Placental pericyte (primary cell): ENCODE results near the gene WBP2NL. TPM values are rescaled to one million over a fixed set of nuclear protein-coding genes. Genes with fewer than 3 reads are reported as not detected.

Experiments
- small RNA-seq: library from RNA; depleted of rRNA; stranded (forward); fragments of <200 nt; gene quantifications from one replicate; pipeline ENCODE3, GENCODE V24; 2012; ENCODE audit warnings: low replicate concordance
- total RNA-seq: library from RNA; depleted of rRNA; stranded (reverse); fragments of >200 nt; gene quantifications from 2 replicates; pipeline ENCODE4 v1.2.3, GENCODE V29; 2012

The WBP2NL gene
- 0.14 and 0.22 TPM in 2 replicates for total RNA-seq

GRCh38 chr22:41998361-41999261 is at the start of gene WBP2NL:
Gene WBP2NL, plus strand, starts transcription at chr22:41998788. Its CDS starts 31 bp downstream, at chr22:41998819.

GRCh38 chr22:41951898-41952474 is 46.6 kb upstream of the WBP2NL start, which contains the start of gene SMIM45:
Gene SMIM45, plus strand, starts transcription at chr22:41952150.

GRCh38 chr22:41969110-41969646 is 29.4 kb upstream of the WBP2NL start, which contains the start of gene SEPTIN3:
Gene SEPTIN3, plus strand, starts transcription at chr22:41969443. Its CDS starts 2,050 bp downstream, at chr22:41971493.

GRCh38 chr22:42070517-42071422 is 72.2 kb downstream of the WBP2NL start, which contains the start of gene NAGA:
Gene NAGA, minus strand, starts transcription at chr22:42070812. Its CDS starts 515 bp downstream, at chr22:42070297.

GRCh38 chr22:42074132-42074811 is 75.7 kb downstream of the WBP2NL start, which contains the start of gene PHETA2:
Gene PHETA2, plus strand, starts transcription at chr22:42074248. Its CDS starts 3,046 bp downstream, at chr22:42077294.

Small RNAs within 50 kb of the gene (small RNA-seq; reads per million reads assigned to genes)
- gene SNORD13P1 = not detected

Other genes starting within 250 kb of the WBP2NL start
- gene CCDC134, start 198.1 kb upstream of the WBP2NL start, total RNA-seq = 12.7 and 16.3 TPM in 2 replicates
- 74.7 and 182 TPM in 2 replicates for gene SREBF2, start 165.7 kb upstream of the WBP2NL start, total RNA-seq
- not detected in 2 replicates for gene SHISA8, start 83.7 kb upstream of the WBP2NL start, total RNA-seq
- 0.14 and 0.66 TPM in 2 replicates for gene TNFRSF13C, start 72.0 kb upstream of the WBP2NL start, total RNA-seq
- gene CENPM, start 51.6 kb upstream of the WBP2NL start, total RNA-seq = 2.4 and 21.0 TPM in 2 replicates
- gene SEPTIN3, start 29.3 kb upstream of the WBP2NL start, total RNA-seq = 0.14 TPM in 1 of 2 replicates, not detected in the other
- gene NAGA, start 72.0 kb downstream of the WBP2NL start, total RNA-seq = 35.2 and 45.8 TPM in 2 replicates
- 14.0 and 17.0 TPM in 2 replicates for gene PHETA2, start 75.5 kb downstream of the WBP2NL start, total RNA-seq
- 1.6 and 4.8 TPM in 2 replicates for gene SMDT1, start 80.9 kb downstream of the WBP2NL start, total RNA-seq
- gene NDUFA6, start 92.0 kb downstream of the WBP2NL start, total RNA-seq = 34.1 and 45.3 TPM in 2 replicates
- gene CYP2D6, start 132.0 kb downstream of the WBP2NL start, total RNA-seq = 0.14 and 0.44 TPM in 2 replicates